ENCODE data around the gene GUCA2B.

GUCA2B gene

DNA sequence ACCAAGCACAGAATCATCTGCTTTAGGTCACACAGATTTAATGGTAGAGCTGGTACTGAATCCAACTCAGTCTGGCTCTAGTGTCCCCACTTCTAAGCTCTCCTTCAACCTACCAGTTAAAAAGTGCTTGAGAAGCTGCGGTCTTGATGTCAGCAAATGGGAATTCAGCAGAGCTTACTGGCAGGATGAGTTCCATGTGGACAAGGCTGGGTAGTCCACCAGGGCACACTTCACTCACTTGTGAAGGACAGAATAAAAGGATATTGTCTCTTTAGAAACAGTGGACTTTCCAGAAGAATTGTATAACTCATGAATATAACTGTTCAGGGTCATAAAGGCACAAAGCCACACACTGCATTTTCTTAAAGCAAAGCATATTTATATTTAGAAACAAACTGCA, 35.1 kb upstream of the GUCA2B start:
- DNase-seq (ENCODE audit: extremely low spot score), result no peak
- TF ChIP-seq, protein P1, sequence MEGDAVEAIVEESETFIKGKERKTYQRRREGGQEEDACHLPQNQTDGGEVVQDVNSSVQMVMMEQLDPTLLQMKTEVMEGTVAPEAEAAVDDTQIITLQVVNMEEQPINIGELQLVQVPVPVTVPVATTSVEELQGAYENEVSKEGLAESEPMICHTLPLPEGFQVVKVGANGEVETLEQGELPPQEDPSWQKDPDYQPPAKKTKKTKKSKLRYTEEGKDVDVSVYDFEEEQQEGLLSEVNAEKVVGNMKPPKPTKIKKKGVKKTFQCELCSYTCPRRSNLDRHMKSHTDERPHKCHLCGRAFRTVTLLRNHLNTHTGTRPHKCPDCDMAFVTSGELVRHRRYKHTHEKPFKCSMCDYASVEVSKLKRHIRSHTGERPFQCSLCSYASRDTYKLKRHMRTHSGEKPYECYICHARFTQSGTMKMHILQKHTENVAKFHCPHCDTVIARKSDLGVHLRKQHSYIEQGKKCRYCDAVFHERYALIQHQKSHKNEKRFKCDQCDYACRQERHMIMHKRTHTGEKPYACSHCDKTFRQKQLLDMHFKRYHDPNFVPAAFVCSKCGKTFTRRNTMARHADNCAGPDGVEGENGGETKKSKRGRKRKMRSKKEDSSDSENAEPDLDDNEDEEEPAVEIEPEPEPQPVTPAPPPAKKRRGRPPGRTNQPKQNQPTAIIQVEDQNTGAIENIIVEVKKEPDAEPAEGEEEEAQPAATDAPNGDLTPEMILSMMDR (IDR thresholded peaks at IDR 0.05; ENCODE audit: control extremely low read depth, extremely low read depth, low read depth, missing control alignments), result no peak
- ChIA-PET CTCF (interaction anchor here (1.1 to 1.2 kb wide), 2 partner anchors 9 to 14 kb away, joined by 3 to 4 read pairs; no protein-coding TSS in a partner anchor), POLR2A (no interaction called here)

DNA sequence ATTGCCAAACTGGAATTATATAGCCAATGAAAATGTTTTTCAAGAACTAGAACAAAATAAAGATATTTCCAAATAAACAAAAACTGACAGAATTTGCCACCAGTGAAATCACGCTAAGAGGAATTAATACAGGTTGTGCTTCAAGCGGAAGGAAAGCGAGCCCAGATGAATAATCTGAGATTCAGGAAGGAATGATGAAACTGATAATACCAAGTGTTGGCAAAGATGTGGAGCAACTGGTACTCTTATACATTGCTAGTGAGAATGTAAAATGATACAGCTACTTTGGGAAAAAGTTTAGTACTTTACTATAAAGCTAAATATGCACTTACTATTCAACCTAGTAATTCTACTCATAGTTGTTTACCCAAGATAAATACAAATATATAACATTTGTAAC, 30.8 kb upstream of the GUCA2B start:
- DNase-seq (ENCODE audit: extremely low spot score), result no peak
- POLR2A ChIA-PET, result no interaction called here
- CTCF ChIA-PET, result no interaction called here
- TF ChIP-seq, protein P1 (IDR thresholded peaks at IDR 0.05; ENCODE audit: control extremely low read depth, extremely low read depth, low read depth, missing control alignments), result no peak

GRCh38 chr1:42125552-42125951, 27.7 kb upstream of the GUCA2B start:
- TF ChIP-seq, protein P1 (IDR thresholded peaks at IDR 0.05; ENCODE audit: control extremely low read depth, extremely low read depth, low read depth, missing control alignments), result no peak
- CTCF ChIA-PET, result interaction anchor here (1.3 kb wide), 1 partner anchor 48 kb away, joined by 3 read pairs; no protein-coding TSS in a partner anchor
- POLR2A ChIA-PET, result no interaction called here
- no peak for DNase-seq (ENCODE audit: extremely low spot score)

- TF ChIP-seq, protein P1 (IDR thresholded peaks at IDR 0.05; ENCODE audit: control extremely low read depth, extremely low read depth, low read depth, missing control alignments), result no peak
- CTCF ChIA-PET, result interaction anchor here (0.8 to 2.2 kb wide), 5 partner anchors 9 to 46 kb away, joined by 3 to 6 read pairs (median 4); no protein-coding TSS in a partner anchor
- DNase-seq (ENCODE audit: extremely low spot score), result no peak
- POLR2A ChIA-PET, result no interaction called here
Observed at GRCh38 chr1:42127767-42128166, 25.4 kb upstream of the GUCA2B start.

- DNase-seq (ENCODE audit: extremely low spot score), result no peak
- POLR2A ChIA-PET, result no interaction called here
- CTCF ChIA-PET, result interaction anchor here (0.8 to 2.2 kb wide), 4 partner anchors 14 to 45 kb away, joined by 3 to 6 read pairs (median 5); no protein-coding TSS in a partner anchor
- TF ChIP-seq, protein P1 (IDR thresholded peaks at IDR 0.05; ENCODE audit: control extremely low read depth, extremely low read depth, low read depth, missing control alignments), result no peak
Observed at GRCh38 chr1:42128499-42128898, 24.7 kb upstream of the GUCA2B start.

DNA sequence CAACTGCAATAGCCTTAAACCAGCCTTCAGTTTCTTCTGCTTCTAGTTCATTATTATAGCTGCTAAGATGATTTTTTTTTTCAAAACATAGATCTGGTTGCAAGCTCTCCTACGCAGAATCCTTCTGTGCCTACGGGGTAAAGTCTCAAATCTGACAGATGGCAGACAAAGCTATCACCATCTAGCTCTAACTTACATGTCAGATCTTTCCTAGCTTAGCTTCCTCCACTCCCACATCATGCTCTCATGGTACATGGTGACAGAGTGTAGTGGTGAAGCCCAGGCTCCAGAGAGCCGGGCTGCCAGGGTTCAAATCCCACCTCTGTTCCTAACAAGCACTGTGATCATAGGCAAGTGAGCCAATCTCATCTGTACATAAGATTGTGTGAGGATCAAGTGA, 24.2 kb upstream of the GUCA2B start:
- POLR2A ChIA-PET, result no interaction called here
- TF ChIP-seq, protein P1 (IDR thresholded peaks at IDR 0.05; ENCODE audit: control extremely low read depth, extremely low read depth, low read depth, missing control alignments), result no peak
- CTCF ChIA-PET, result interaction anchor here (1.5 to 2.2 kb wide), 3 partner anchors 13 to 44 kb away, joined by 4 to 6 read pairs (median 6); no protein-coding TSS in a partner anchor
- no peak for DNase-seq (ENCODE audit: extremely low spot score)
